K562 (cell line): ENCODE measurements around the gene WDR47. TPM values are rescaled to one million over a fixed set of nuclear protein-coding genes. Genes with fewer than 3 reads are reported as not detected.

Source experiments
- BHLHE40 ChIP-seq: IDR thresholded peaks from 2 replicates; pipeline ENCODE4 v1.6.1; 2011; ENCODE audit warnings: low read length, improper control_type of control experiment
- CEBPZ ChIP-seq: fragments of 150-350 bp; IDR thresholded peaks from 2 replicates; pipeline ENCODE4 v1.6.1; 2014; ENCODE audit warnings: low read depth, mild to moderate bottlenecking, low read length, borderline replicate concordance
- CHD2 ChIP-seq: IDR thresholded peaks from 2 replicates; pipeline ENCODE4 v1.6.1; 2011; ENCODE audit warnings: low read depth, low read length
- FOSL1 ChIP-seq: fragments of 200-800 bp; sonication (Bioruptor generic); conservative IDR thresholded peaks from 2 replicates; pipeline ENCODE4 v1.6.1; 2016; ENCODE audit warnings: missing genetic modification characterization, missing compliant biosample characterization
- GATAD2A ChIP-seq: fragments of 450-650 bp; IDR thresholded peaks from 2 replicates; pipeline ENCODE4 v1.6.1; 2017
- GTF2E2 ChIP-seq: fragments of 200-800 bp; sonication (Bioruptor generic); IDR thresholded peaks from 2 replicates; pipeline ENCODE4 v1.6.1; 2016; ENCODE audit warnings: missing genetic modification characterization, missing compliant biosample characterization
- JUND ChIP-seq, 2 experiments: IDR thresholded peaks; 2 replicates in 1 of 2; 3 replicates in 1 of 2; pipeline ENCODE4 v1.6.1; 2011; ENCODE audit warnings: borderline replicate concordance in 2 of 2, low read depth in 2 of 2, low read length in 2 of 2, improper control_type of control experiment in 1 of 2, missing biosample characterization in 1 of 2, missing genetic modification characterization in 1 of 2, missing genetic modification reagents in 1 of 2
- MAFF ChIP-seq: IDR thresholded peaks from 2 replicates; pipeline ENCODE4 v1.6.1; 2012; ENCODE audit warnings: low read length, improper control_type of control experiment
- MECOM ChIP-seq: fragments of 250-450 bp; sonication (Bioruptor Pico); IDR thresholded peaks from 2 replicates; pipeline ENCODE4 v1.8.0; 2022; ENCODE audit warnings: inconsistent platforms
- RUNX1 ChIP-seq: sonication (generic); IDR thresholded peaks from 2 replicates; pipeline ENCODE4 v1.6.1; 2016; ENCODE audit warnings: antibody characterized with exemption, low read depth
- SAP30 ChIP-seq: fragments of 200-600 bp; sonication (generic); IDR thresholded peaks from 2 replicates; pipeline ENCODE4 v1.6.1; 2012; ENCODE audit warnings: borderline replicate concordance, low read depth, mild to moderate bottlenecking, moderate library complexity, low read length, control low read depth, inconsistent platforms; ENCODE audit not compliant: insufficient read depth, poor library complexity, severe bottlenecking
- TEAD1 ChIP-seq, 2 experiments: fragments of 450-650 bp in 1 of 2; sonication (generic) in 1 of 2; formaldehyde crosslinking; IDR thresholded peaks; 2 replicates each; pipeline versions ENCODE4 v1.4.0 to v1.8.0; 2020 to 2022; ENCODE audit warnings: mild to moderate bottlenecking in 2 of 2, missing genetic modification reagents in 1 of 2
- ZBTB1 ChIP-seq: sonication (generic); formaldehyde crosslinking; IDR thresholded peaks from 2 replicates; pipeline ENCODE4 v1.8.1; 2023; ENCODE audit warnings: missing genetic modification reagents, low read depth, mild to moderate bottlenecking, borderline replicate concordance
- ZBTB33 ChIP-seq: sonication (generic); formaldehyde crosslinking; IDR thresholded peaks from 2 replicates; pipeline ENCODE4 v1.8.1; 2023; ENCODE audit warnings: mild to moderate bottlenecking, missing genetic modification reagents
- ZFP1 ChIP-seq: fragments of 450-650 bp; formaldehyde crosslinking; IDR thresholded peaks from 2 replicates; pipeline ENCODE4 v1.4.0; 2020; ENCODE audit warnings: mild to moderate bottlenecking, mixed read lengths
- ZNF592 ChIP-seq: fragments of 450-650 bp; IDR thresholded peaks from 2 replicates; pipeline ENCODE4 v1.6.1; 2017; ENCODE audit warnings: antibody characterized with exemption, mild to moderate bottlenecking
- polyA plus RNA-seq, 8 experiments: library from polyadenylated mRNA; depleted of rRNA in 4 of 8; stranded (reverse) in 5 of 8; unstranded in 3 of 8; fragments of >200 nt; fragmentation: Nextera tagmentation in 2 of 8; fragmentation: Illumina TruSeq in 1 of 8; extraction: Ambion mirVana in 2 of 8; extraction: Trizol in 1 of 8; gene quantifications; 2 replicates each; pipeline versions ENCODE4 v1.2.1 to v1.2.3, GENCODE V29; 2011 to 2014; ENCODE audit warnings: inconsistent platforms in 1 of 8, missing spikeins in 1 of 8
- total RNA-seq, 7 experiments: library from RNA; depleted of rRNA in 6 of 7; stranded (reverse); fragments of >200 nt in 6 of 7; fragmentation: Illumina TruSeq in 2 of 7; extraction: Trizol in 2 of 7; gene quantifications; 2 replicates each; pipeline versions ENCODE4 v1.2.1 to v1.2.3, GENCODE V29; 2011 to 2021; ENCODE audit warnings: low replicate concordance in 1 of 7

Gene WDR47
- total and polyA plus RNA-seq, 9 of the 15 experiments (the other 6 are each of a cell fraction or from before 2014, with no cell fraction given) = 1.3 to 10.1 (median 4.9) TPM

- TF ChIP-seq SAP30 = peak; percentile 62
- peak; percentile 31; the same call in 1 of the 2 replicates for TF ChIP-seq GTF2E2
- peak; percentile 88 for TF ChIP-seq ZBTB1
- TF ChIP-seq CEBPZ = peak; percentile 72; the same call in 1 of the 2 replicates
- TF ChIP-seq MECOM = peak; percentile 33; the same call in 1 of the 2 replicates
- peak; percentile 71 for TF ChIP-seq FOSL1 (tag)
- 0 out of 2 replicates have a peak, but pooled peaks have one; percentile 1 for TF ChIP-seq MAFF
- TF ChIP-seq RUNX1 = peak; percentile 39; the same call in 1 of the 2 replicates
- TF ChIP-seq JUND (IDR thresholded peaks at IDR 0.05; ENCODE audit: borderline replicate concordance, low read depth, low read length) = peak; percentile 91
- peak; percentile 75; the same call in 2 of the 3 replicates for TF ChIP-seq JUND (tag; IDR thresholded peaks at IDR 0.05; ENCODE audit: borderline replicate concordance, low read depth, low read length)
- TF ChIP-seq ZFP1 (CRISPR knock-in tag) = no peak
- TF ChIP-seq BHLHE40 = peak; percentile 72
- peak; percentile 16 to 63; a peak in 2 of 4 replicates for TF ChIP-seq TEAD1 (CRISPR knock-in tag; IDR thresholded peaks at IDR 0.05)
- TF ChIP-seq ZBTB33 (CRISPR knock-in tag) = peak; percentile 65
- TF ChIP-seq CHD2 = peak; percentile 41; the same call in 1 of the 2 replicates
- peak; percentile 100 for TF ChIP-seq GATAD2A
- TF ChIP-seq ZNF592 = peak; percentile 63; the same call in 1 of the 2 replicates
These were observed 48.5 kb upstream of the WDR47 start, which contains the start of gene TMEM167B (continued) for GRCh38 chr1:109090196-109091077.
